HG03558 (cell line): ENCODE measurements around the gene RC3H1.
"Not testable (repeated sequence)": the region's sequence is repeated elsewhere in the genome, so short reads cannot be mapped to it uniquely, and the experiment has no call there.

ENCODE experiments used
- ATAC-seq: cut with Tn5 transposase; IDR thresholded peaks from one replicate; pipeline ENCODE4 v1.9.1; 2021; ENCODE audit warnings: moderate number of reproducible peaks; ENCODE audit not compliant: unreplicated experiment; ENCODE audit errors: extremely low read depth

The RC3H1 gene

DNA sequence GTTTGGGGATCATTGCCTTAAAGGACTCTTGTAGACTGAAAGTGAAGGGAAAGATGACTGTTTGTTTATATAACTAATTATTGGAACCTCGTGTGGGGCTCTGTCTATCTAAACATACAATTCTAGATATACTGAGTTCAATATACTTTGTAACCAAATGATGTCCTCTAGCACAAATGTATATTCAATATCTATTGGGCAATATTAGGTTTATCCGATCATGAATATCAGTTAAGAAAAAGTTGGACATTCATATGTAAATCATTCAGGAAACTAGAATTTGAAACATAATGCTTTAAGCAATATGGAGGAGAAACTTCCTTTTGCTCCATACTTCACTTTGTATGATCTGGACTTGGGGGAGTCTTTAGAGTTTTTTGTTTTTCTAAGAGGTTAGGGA is 8.9 kb upstream of the RC3H1 start:
- no peak for ATAC-seq

- no peak for ATAC-seq
Measured at GRCh38 chr1:174028495-174028894, 6.3 kb upstream of the RC3H1 start.

DNA sequence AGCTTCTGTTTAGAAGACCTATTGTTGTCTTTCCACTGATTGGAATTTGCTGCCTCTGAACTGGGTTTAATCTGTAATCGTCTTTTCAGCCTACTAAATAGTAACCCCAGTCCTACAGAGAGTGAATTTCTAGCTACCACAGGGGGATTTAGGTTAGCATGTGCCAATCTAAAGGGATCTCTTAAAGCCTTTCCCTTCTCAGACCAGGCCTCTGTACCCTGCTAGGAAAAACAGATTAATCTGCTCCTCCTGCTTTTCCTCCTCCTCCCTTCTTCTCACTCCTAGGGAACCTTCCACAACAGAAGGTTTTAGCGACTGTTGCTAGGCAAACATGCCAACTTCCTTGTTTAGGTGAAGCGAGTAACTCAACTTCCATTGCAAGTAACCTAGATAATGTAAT is 1.3 kb upstream of the RC3H1 start:
- no peak for ATAC-seq

DNA sequence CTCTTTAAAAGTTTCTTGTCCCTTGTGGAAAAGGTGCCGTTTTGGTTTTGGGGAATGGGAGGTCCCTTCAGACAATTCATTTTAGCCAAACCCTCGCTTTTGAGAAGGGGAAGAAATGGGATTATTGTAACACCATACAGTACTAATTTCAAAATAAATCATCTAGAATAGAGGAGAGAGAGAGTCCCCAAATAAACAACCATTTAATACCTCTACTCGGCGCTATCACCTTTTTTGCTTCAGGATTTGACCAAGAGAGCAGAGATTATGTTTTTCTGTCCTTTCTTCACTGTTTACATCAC is 770 bp upstream of the RC3H1 start:
- ATAC-seq, result no peak

DNA sequence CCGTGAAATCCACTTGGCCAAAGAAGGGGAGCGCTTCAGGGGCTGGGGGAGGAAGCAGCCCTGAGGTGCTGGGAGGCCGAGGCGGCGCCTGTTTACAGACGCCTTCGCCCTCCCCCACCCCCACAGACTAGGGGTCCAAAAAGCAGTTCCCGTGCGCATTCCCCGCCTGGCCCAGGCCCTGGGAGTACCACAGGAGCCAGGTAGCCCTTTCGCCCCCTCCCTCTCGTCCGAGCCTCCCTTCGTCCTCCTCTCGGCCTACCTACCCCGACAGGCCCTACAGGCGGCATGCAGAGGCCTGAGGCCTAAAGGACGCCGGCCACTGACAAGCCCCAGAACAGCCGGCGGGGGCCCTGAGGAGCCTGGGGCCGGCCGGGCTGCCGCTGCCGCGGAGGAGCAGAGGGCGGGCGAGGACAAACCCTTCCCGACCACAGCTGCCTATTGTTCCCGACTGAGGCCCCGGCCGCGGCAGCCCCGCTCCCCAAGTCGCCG is 522 bp downstream of the RC3H1 start:
- no peak for ATAC-seq

DNA sequence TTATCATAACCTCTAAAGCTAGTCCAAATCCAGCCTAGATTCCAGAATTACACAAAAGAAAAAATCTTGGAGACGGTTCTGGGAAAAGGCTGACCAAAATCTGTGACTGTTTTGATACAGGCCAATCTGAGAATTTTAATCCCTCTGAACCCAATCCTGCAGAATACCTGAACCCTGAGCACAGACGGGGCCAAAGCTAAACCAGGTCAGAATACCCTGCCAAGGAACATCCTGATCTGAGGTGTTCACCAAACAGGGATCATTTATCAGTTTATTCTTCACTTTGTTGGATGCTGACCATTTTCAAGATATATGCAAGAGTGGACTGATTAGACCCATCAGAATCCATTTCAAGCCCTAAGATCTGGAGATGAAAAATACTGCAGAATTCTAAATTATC is 3.6 kb downstream of the RC3H1 start:
- no peak for ATAC-seq

GRCh38 chr1:174017231-174017970 is 4.8 kb downstream of the RC3H1 start:
- no peak for ATAC-seq

- ATAC-seq, result no peak
Measured at GRCh38 chr1:174013864-174014418, 8.2 kb downstream of the RC3H1 start.

- no peak for ATAC-seq
Measured at GRCh38 chr1:174008979-174009378, 13.2 kb downstream of the RC3H1 start.

DNA sequence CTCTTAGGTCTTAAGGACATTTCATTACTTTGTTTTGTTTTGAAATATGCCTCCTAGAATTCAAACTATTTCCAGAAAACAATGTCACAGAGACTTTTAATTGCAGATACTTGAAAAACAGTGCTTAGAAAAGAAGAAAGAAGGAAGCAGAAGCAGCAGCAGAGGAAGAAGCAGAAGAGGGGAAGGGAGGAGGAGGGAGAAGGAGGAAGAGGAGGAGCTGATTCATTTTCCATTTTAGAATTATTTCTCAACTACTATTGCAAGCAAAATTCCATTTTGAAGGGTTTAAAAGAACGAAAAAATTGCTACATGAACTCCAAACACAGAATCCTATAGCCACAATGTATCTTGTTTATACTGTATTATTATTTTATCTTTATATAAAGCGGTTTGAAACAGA is 13.9 kb downstream of the RC3H1 start:
- no peak for ATAC-seq

GRCh38 chr1:174007851-174008250 is 14.3 kb downstream of the RC3H1 start:
- no peak for ATAC-seq

GRCh38 chr1:174005032-174005431 is 17.1 kb downstream of the RC3H1 start:
- ATAC-seq, result peak; percentile 86

GRCh38 chr1:174003867-174004266 is 18.3 kb downstream of the RC3H1 start:
- no peak for ATAC-seq

DNA sequence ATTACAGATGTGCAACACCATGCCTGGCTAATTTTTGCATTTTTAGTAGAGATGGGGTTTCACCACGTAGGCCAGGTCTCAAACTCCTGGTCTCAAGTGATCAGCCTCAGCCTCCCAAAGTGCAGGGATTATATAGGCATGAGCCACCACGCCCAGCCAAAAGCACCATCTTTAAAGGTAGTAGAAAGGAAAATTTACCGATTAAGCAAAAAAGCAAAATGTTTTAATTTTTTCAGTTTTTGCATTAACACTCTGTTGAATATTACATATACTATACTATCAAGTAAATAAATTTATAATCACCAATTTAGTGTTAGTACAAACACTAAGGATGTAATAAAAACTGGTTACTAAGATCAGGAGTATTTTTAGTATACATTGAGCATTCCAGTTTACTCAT is 20.6 kb downstream of the RC3H1 start:
- no peak for ATAC-seq

DNA sequence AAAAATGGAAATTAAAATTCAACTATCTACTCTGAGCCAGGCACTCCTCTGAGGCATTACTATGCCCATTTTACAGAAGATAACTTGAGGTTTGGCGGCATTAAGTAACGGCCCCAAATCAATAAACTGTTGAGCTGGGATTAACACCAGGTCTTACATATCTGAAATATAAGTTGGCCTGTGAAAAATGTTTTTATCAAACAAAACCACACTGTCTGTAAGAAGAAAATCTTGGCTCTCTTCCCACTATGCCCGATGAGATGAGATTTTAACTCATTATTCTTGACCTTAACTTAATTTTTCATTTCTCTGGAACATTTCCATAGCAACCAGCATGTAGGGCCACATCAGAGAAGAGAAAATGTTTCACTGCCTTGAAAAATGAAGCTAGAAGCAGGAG is 21.8 kb downstream of the RC3H1 start:
- ATAC-seq, result no peak

DNA sequence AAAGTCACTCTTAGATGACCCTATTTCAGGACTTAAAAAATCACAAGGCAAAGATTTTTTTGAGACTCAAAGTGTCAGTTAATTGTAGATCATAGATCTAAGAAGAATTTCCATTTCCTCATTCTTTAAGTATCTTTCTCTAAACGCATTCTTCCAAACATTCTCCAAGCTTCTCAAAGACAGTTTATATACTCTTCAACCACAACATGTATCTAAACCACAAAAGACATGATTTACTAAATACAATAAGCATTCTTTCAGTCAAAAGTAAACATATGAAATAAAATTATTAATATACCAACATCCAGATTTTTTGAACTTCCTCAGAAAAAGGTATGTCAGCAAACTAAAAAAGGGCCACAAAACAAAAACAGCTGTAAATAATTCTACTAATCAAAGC is 24.4 kb downstream of the RC3H1 start:
- no peak for ATAC-seq

- no peak for ATAC-seq
Measured at GRCh38 chr1:173996995-173997394, 25.2 kb downstream of the RC3H1 start.

DNA sequence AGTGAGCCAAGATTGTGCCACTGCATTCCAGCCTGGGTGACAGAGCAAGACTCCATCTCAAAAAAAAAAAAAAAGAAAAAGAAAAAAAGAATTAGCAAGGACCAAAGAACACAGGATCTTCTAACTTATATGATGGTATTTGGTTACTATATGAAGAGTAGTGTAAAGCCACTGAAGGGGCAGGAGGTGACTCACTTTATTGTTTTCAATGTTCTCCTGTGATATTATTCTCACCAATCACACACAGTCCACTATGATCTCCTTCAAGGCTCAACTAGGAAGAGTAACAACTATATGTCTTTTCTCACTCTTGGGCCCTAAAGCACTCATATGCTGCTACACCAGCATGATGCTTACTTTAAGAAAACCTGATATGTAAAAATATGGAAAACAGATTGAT is 26.7 kb downstream of the RC3H1 start:
- ATAC-seq, result no peak

- ATAC-seq, result not testable (repeated sequence)
Measured at GRCh38 chr1:173993948-173994347, 28.2 kb downstream of the RC3H1 start.

DNA sequence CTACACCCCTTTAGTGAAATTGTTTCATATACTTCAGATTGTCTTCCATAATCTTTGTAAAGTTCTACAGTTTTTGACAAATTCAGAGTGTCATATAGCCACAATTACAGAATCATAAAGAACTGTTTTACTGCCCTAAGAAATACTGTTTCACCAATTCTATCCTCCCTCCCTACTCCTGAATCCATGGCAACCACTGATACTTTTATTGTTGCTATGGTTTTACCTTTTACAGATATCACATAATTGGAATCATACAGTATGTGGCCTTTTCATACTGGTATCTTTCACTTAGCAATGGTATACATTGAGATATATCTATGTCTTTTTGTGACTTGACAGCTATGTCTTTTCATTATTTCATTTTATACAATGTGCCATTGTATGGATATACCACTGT is 34.1 kb downstream of the RC3H1 start:
- no peak for ATAC-seq

DNA sequence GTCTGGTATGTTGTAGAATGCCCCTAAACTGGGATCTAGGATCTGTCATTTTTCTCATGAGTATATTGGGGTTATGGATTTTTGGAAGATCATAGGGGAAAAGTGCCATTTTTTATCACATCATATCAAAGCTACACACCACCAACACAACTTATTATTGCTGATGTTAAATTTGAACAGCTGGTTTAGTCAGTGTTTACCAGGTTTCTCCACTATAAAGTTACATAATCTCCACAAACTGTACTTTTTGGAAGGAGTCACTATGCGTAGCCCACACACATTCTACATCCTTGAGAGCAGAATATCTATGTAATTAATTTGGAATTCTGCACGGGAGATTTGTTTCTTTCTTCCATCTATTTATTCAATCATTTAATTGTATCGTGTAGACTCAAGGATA is 35.2 kb downstream of the RC3H1 start:
- no peak for ATAC-seq

DNA sequence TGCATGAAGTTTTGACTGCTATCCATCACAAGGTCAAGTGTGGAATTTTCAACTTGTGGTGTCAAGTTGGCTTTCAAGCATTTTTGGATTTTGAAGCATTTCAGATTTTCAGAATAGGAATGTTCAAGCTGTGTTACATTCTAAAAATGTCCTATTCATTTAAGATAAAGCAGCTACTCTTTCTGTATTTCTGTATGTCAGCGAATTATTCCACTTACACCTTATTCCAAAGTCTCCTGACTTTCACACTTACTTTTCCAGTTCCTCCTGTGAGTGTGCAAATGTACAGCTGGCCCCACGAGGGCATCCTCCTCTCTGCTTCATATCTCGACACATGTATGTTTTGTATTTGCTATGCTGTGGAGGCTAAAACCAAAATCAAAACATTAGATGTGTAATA is 51.9 kb downstream of the RC3H1 start:
- ATAC-seq, result no peak
